HepG2 (cell line): ENCODE data around the gene ARL6IP4. TPM values are rescaled to one million over a fixed set of nuclear protein-coding genes. Genes with fewer than 3 reads are reported as not detected.

Experiments used
- DNMT3B ChIP-seq: conservative IDR thresholded peaks from 2 replicates; pipeline ENCODE4 v1.6.1; 2016; ENCODE audit warnings: missing biosample characterization, control low read depth
- FOSL1 ChIP-seq: sonication (generic); formaldehyde crosslinking; IDR thresholded peaks from 2 replicates; pipeline ENCODE4 v1.9.0; 2021; ENCODE audit warnings: missing genetic modification reagents, borderline replicate concordance
- IRF1 ChIP-seq: sonication (generic); formaldehyde crosslinking; IDR thresholded peaks from 2 replicates; pipeline ENCODE4 v1.4.0; 2020; ENCODE audit warnings: low read depth, mild to moderate bottlenecking, missing genetic modification reagents
- KLF6 ChIP-seq: IDR thresholded peaks from 2 replicates; pipeline ENCODE4 v1.8.0; 2016; ENCODE audit warnings: missing biosample characterization, missing genetic modification reagents
- NR2F6 ChIP-seq, 2 experiments: IDR thresholded peaks; 2 replicates each; pipeline ENCODE4 v1.6.1; 2016; ENCODE audit warnings: antibody characterized with exemption in 1 of 2, mild to moderate bottlenecking in 1 of 2
- PHF5A ChIP-seq: IDR thresholded peaks from one replicate; pipeline ENCODE4 v1.6.1; 2018; ENCODE audit warnings: low read depth, missing genetic modification reagents; ENCODE audit not compliant: unreplicated experiment
- SP140L ChIP-seq: sonication (generic); formaldehyde crosslinking; IDR thresholded peaks from 2 replicates; pipeline ENCODE4 v1.4.0; 2020; ENCODE audit warnings: missing genetic modification reagents, borderline replicate concordance
- SRSF1 ChIP-seq: fragments of 200-400 bp; formaldehyde crosslinking; optimal IDR thresholded peaks from 2 replicates; pipeline ENCODE3; 2017; ENCODE audit warnings: mild to moderate bottlenecking, low read depth, low read length, moderate library complexity
- XBP1 ChIP-seq: sonication (generic); formaldehyde crosslinking; IDR thresholded peaks from 2 replicates; pipeline ENCODE4 v1.5.0; 2020; ENCODE audit warnings: missing genetic modification reagents
- ZFP90 ChIP-seq: sonication (generic); formaldehyde crosslinking; IDR thresholded peaks from 2 replicates; pipeline ENCODE4 v1.8.0; 2022; ENCODE audit warnings: missing genetic modification reagents, mild to moderate bottlenecking, inconsistent platforms, borderline replicate concordance
- ZIK1 ChIP-seq: sonication (generic); formaldehyde crosslinking; IDR thresholded peaks from 2 replicates; pipeline ENCODE4 v1.5.0; 2020; ENCODE audit warnings: mild to moderate bottlenecking, low read depth, missing genetic modification reagents, borderline replicate concordance
- ZNF431 ChIP-seq: sonication (generic); formaldehyde crosslinking; IDR thresholded peaks from 2 replicates; pipeline ENCODE4 v1.9.0; 2022; ENCODE audit warnings: missing genetic modification reagents, low read depth, mild to moderate bottlenecking, borderline replicate concordance
- ZNF567 ChIP-seq: sonication (generic); formaldehyde crosslinking; IDR thresholded peaks from 2 replicates; pipeline ENCODE4 v1.8.1; 2023; ENCODE audit warnings: mild to moderate bottlenecking, missing genetic modification reagents, borderline replicate concordance
- ZNF781 ChIP-seq: sonication (generic); formaldehyde crosslinking; IDR thresholded peaks from 2 replicates; pipeline ENCODE4 v1.5.1; 2020; ENCODE audit warnings: borderline replicate concordance, mild to moderate bottlenecking, missing genetic modification reagents; ENCODE audit errors: not compliant biosample characterization
- ZNF879 ChIP-seq: sonication (generic); formaldehyde crosslinking; IDR thresholded peaks from 2 replicates; pipeline ENCODE4 v1.8.1; 2023; ENCODE audit warnings: missing genetic modification reagents
- ZSCAN30 ChIP-seq: sonication (generic); formaldehyde crosslinking; IDR thresholded peaks from 2 replicates; pipeline ENCODE4 v1.5.0; 2020; ENCODE audit warnings: mild to moderate bottlenecking, missing genetic modification reagents
- polyA plus RNA-seq, 8 experiments: library from polyadenylated mRNA; depleted of rRNA in 3 of 8; stranded (reverse) in 7 of 8; unstranded in 1 of 8; fragments of >200 nt; fragmentation: Illumina TruSeq in 4 of 8; extraction: Trizol in 4 of 8; gene quantifications; 2 replicates each; pipeline versions ENCODE4 v1.2.1 to v1.2.3, GENCODE V29; 2011 to 2016; ENCODE audit warnings: low read depth in 4 of 8, missing spikeins in 1 of 8, mixed read lengths in 1 of 8; ENCODE audit not compliant: insufficient read depth in 1 of 8
- total RNA-seq, 5 experiments: library from RNA; depleted of rRNA; stranded (reverse); fragments of >200 nt; fragmentation: Illumina TruSeq; extraction: Trizol; gene quantifications; 2 replicates each; pipeline ENCODE4 v1.2.3, GENCODE V29; 2016; ENCODE audit warnings: low read depth in 1 of 5
- TF ChIP-seq, protein P1 (sequence below): sonication (generic); formaldehyde crosslinking; IDR thresholded peaks from 2 replicates; pipeline ENCODE4 v1.4.0; 2020; ENCODE audit warnings: missing genetic modification reagents, borderline replicate concordance
- TF ChIP-seq, protein P2 (sequence below): sonication (generic); formaldehyde crosslinking; IDR thresholded peaks from 2 replicates; pipeline ENCODE4 v1.4.0; 2020; ENCODE audit warnings: missing genetic modification reagents

Gene ARL6IP4
- total and polyA plus RNA-seq, 2 of the 13 experiments (the other 11 are each of a cell fraction or from before 2014, with no cell fraction given) = 155 to 220 TPM

DNA sequence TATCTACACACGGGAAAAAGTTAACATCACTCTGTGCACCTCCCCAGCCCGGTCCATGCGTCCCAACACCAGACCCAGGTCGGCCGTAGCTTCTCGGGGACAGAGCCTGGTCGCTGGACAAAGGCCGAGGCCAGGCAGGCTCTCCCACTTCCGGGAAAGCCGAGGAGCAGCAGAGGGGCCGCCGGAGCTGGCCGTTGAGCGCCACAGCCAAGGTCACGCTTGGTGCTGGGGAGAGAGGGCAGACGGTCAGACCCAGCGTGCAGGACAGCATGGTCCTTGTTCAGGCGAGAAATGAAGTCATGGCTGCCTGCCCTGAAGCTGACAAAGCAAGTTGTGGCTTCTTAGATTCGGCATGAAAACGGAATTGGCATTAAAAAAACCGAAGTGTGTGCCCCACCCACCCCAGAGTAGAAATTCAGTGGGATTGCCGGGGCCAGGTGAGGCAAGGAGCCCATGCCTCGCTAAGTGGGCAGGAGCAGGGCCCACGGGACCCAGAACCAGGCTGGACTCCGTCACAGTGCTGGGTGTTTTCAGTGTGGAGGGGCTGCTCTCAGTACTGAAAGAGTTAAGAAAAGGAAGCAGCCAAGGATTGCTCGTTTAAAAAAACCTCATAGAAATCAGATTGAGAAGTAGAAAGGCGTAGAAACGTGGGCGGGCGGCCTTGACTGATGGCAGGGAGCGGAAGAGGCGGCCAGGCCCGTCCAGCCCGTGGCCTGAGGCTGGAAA is 4.3 kb downstream of the ARL6IP4 start (continued):
- TF ChIP-seq, protein P1, sequence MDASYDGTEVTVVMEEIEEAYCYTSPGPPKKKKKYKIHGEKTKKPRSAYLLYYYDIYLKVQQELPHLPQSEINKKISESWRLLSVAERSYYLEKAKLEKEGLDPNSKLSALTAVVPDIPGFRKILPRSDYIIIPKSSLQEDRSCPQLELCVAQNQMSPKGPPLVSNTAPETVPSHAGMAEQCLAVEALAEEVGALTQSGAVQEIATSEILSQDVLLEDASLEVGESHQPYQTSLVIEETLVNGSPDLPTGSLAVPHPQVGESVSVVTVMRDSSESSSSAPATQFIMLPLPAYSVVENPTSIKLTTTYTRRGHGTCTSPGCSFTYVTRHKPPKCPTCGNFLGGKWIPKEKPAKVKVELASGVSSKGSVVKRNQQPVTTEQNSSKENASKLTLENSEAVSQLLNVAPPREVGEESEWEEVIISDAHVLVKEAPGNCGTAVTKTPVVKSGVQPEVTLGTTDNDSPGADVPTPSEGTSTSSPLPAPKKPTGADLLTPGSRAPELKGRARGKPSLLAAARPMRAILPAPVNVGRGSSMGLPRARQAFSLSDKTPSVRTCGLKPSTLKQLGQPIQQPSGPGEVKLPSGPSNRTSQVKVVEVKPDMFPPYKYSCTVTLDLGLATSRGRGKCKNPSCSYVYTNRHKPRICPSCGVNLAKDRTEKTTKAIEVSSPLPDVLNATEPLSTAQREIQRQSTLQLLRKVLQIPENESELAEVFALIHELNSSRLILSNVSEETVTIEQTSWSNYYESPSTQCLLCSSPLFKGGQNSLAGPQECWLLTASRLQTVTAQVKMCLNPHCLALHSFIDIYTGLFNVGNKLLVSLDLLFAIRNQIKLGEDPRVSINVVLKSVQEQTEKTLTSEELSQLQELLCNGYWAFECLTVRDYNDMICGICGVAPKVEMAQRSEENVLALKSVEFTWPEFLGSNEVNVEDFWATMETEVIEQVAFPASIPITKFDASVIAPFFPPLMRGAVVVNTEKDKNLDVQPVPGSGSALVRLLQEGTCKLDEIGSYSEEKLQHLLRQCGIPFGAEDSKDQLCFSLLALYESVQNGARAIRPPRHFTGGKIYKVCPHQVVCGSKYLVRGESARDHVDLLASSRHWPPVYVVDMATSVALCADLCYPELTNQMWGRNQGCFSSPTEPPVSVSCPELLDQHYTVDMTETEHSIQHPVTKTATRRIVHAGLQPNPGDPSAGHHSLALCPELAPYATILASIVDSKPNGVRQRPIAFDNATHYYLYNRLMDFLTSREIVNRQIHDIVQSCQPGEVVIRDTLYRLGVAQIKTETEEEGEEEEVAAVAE (CRISPR knock-in tag) = peak; percentile 89; the same call in 1 of the 2 replicates
- peak; percentile 81 for TF ChIP-seq SRSF1
- no peak for TF ChIP-seq XBP1
- no peak for TF ChIP-seq ZNF879 (CRISPR knock-in tag)
- TF ChIP-seq ZSCAN30 (CRISPR knock-in tag) = no peak
- no peak for TF ChIP-seq ZNF567 (CRISPR knock-in tag)
- no peak for TF ChIP-seq DNMT3B (CRISPR knock-in tag)
- TF ChIP-seq NR2F6 (IDR thresholded peaks at IDR 0.05) = no peak
- TF ChIP-seq NR2F6 (CRISPR knock-in tag; IDR thresholded peaks at IDR 0.05) = peak; percentile 82
- no peak for TF ChIP-seq FOSL1
- no peak for TF ChIP-seq KLF6 (CRISPR knock-in tag)
- TF ChIP-seq IRF1 (CRISPR knock-in tag) = no peak
- peak; percentile 69 for TF ChIP-seq PHF5A
- no peak for TF ChIP-seq ZIK1 (CRISPR knock-in tag)
- TF ChIP-seq ZNF431 (CRISPR knock-in tag) = no peak; the same call in 1 of the 2 replicates
- no peak for TF ChIP-seq SP140L (CRISPR knock-in tag)
- TF ChIP-seq ZFP90 = peak; percentile 90; the same call in 1 of the 2 replicates
- TF ChIP-seq, protein P2, sequence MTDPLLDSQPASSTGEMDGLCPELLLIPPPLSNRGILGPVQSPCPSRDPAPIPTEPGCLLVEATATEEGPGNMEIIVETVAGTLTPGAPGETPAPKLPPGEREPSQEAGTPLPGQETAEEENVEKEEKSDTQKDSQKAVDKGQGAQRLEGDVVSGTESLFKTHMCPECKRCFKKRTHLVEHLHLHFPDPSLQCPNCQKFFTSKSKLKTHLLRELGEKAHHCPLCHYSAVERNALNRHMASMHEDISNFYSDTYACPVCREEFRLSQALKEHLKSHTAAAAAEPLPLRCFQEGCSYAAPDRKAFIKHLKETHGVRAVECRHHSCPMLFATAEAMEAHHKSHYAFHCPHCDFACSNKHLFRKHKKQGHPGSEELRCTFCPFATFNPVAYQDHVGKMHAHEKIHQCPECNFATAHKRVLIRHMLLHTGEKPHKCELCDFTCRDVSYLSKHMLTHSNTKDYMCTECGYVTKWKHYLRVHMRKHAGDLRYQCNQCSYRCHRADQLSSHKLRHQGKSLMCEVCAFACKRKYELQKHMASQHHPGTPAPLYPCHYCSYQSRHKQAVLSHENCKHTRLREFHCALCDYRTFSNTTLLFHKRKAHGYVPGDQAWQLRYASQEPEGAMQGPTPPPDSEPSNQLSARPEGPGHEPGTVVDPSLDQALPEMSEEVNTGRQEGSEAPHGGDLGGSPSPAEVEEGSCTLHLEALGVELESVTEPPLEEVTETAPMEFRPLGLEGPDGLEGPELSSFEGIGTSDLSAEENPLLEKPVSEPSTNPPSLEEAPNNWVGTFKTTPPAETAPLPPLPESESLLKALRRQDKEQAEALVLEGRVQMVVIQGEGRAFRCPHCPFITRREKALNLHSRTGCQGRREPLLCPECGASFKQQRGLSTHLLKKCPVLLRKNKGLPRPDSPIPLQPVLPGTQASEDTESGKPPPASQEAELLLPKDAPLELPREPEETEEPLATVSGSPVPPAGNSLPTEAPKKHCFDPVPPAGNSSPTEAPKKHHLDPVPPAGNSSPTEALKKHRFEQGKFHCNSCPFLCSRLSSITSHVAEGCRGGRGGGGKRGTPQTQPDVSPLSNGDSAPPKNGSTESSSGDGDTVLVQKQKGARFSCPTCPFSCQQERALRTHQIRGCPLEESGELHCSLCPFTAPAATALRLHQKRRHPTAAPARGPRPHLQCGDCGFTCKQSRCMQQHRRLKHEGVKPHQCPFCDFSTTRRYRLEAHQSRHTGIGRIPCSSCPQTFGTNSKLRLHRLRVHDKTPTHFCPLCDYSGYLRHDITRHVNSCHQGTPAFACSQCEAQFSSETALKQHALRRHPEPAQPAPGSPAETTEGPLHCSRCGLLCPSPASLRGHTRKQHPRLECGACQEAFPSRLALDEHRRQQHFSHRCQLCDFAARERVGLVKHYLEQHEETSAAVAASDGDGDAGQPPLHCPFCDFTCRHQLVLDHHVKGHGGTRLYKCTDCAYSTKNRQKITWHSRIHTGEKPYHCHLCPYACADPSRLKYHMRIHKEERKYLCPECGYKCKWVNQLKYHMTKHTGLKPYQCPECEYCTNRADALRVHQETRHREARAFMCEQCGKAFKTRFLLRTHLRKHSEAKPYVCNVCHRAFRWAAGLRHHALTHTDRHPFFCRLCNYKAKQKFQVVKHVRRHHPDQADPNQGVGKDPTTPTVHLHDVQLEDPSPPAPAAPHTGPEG (CRISPR knock-in tag) = peak; percentile 70; the same call in 1 of the 2 replicates
- no peak for TF ChIP-seq ZNF781 (CRISPR knock-in tag)
